HG03103 (cell line): ENCODE data around the gene GEN1.

ENCODE experiments used
- ATAC-seq: cut with Tn5 transposase; IDR thresholded peaks from one replicate; pipeline ENCODE4 v1.9.1; 2021; ENCODE audit warnings: low read depth; ENCODE audit not compliant: unreplicated experiment

Gene GEN1

GRCh38 chr2:17752892-17753802 lies 791 bp upstream of the GEN1 start:
- peak; percentile 23 for ATAC-seq

- ATAC-seq: no peak
Observed at GRCh38 chr2:17754773-17755425, 961 bp downstream of the GEN1 start.

- ATAC-seq: no peak
Observed at GRCh38 chr2:17756668-17757067, 2.7 kb downstream of the GEN1 start.

- no peak for ATAC-seq
Observed at GRCh38 chr2:17757321-17757720, 3.4 kb downstream of the GEN1 start.

- no peak for ATAC-seq
Observed at GRCh38 chr2:17758118-17758517, 4.2 kb downstream of the GEN1 start.

- no peak for ATAC-seq
Observed at GRCh38 chr2:17759805-17760204, 5.9 kb downstream of the GEN1 start.

GRCh38 chr2:17762451-17762850 lies 8.5 kb downstream of the GEN1 start:
- no peak for ATAC-seq

- no peak for ATAC-seq
Observed at GRCh38 chr2:17763641-17764333, 9.8 kb downstream of the GEN1 start.

- no peak for ATAC-seq
Observed at GRCh38 chr2:17765398-17765797, 11.5 kb downstream of the GEN1 start.

- no peak for ATAC-seq
Observed at GRCh38 chr2:17768894-17769293, 15.0 kb downstream of the GEN1 start.

- ATAC-seq: no peak
Observed at GRCh38 chr2:17771956-17772355, 18.0 kb downstream of the GEN1 start.

GRCh38 chr2:17772532-17772931 lies 18.6 kb downstream of the GEN1 start:
- no peak for ATAC-seq

- ATAC-seq: no peak
Observed at GRCh38 chr2:17780546-17780945, 26.6 kb downstream of the GEN1 start.

- ATAC-seq: no peak
Observed at GRCh38 chr2:17781482-17781881, 27.5 kb downstream of the GEN1 start.

- no peak for ATAC-seq
Observed at GRCh38 chr2:17786727-17787126, 32.8 kb downstream of the GEN1 start.

- ATAC-seq: no peak
Observed at GRCh38 chr2:17788773-17789172, 34.8 kb downstream of the GEN1 start.

- ATAC-seq: no peak
Observed at GRCh38 chr2:17790536-17790935, 36.6 kb downstream of the GEN1 start.

- ATAC-seq: no peak
Observed at GRCh38 chr2:17791121-17791816, 37.3 kb downstream of the GEN1 start.

- no peak for ATAC-seq
Observed at GRCh38 chr2:17791817-17792130, 37.8 kb downstream of the GEN1 start.

- peak; percentile 38 for ATAC-seq
Observed at GRCh38 chr2:17792515-17792914, 38.6 kb downstream of the GEN1 start.

- no peak for ATAC-seq
Observed at GRCh38 chr2:17793296-17793695, 39.4 kb downstream of the GEN1 start.
